ENCODE results near the gene WFDC8. TPM values are rescaled to one million over a fixed set of nuclear protein-coding genes. Genes with fewer than 3 reads are reported as not detected.

Gene WFDC8
- total and polyA plus RNA-seq, 2 of the 13 experiments (the other 11 are each of a cell fraction or from before 2014, with no cell fraction given): not detected

- no peak for ATAC-seq
- POLR2A ChIA-PET: no interaction called here
- WGBS (ENCODE audit: low lambda C conversion rate): 2% methylated on average over 5 of the region's 5 CpGs
Observed at GRCh38 chr20:45515147-45515913, 63.8 kb downstream of the WFDC8 start, which contains the start of gene SPINT3. Gene SPINT3 (minus strand): TSS chr20:45515622. CDS start chr20:45515608, 14 bp downstream.

More at GRCh38 chr20:45515147-45515913, 63.8 kb downstream of the WFDC8 start, which contains the start of gene SPINT3:
- FAIRE-seq (no peak), DNase-seq (ENCODE audit: low spot score) (no peak)
- H3K9me3 ChIP-seq (ENCODE audit: low read length): no peaks in the 10 kb centered on the region
- no TSS peak for BruUV-seq (replicated peaks)
- no peak within 1 kb of the TSS for H3K9ac ChIP-seq (ENCODE audit: insufficient read depth, low read depth, low read length)
- H3K4me3 ChIP-seq (replicated peaks in 1 of 3; ENCODE audit: insufficient read depth in 1 of 3, low read depth in 2 of 3, low read length in 3 of 3): no peak within 1 kb of the TSS
- in situ Hi-C loops (cut with HindIII; ENCODE audit: extremely low pct_ligation_motif_present, low pct_unique_long_range_greater_than_20kb) (no loop called here), intact Hi-C loops (cut with micrococcal nuclease; ENCODE audit: unreplicated experiment) (no loop called here)
- no peak within 1 kb of the TSS for H3K27ac ChIP-seq (ENCODE audit: extremely low read length, insufficient read depth, low read length)
- H3K79me2 ChIP-seq (ENCODE audit: insufficient read depth, low read length): no peaks in the 10 kb centered on the region
- no peaks in the 10 kb centered on the region for H4K20me1 ChIP-seq (ENCODE audit: insufficient read depth, low read length)
- peaks cover 0 to 8% of the 10 kb centered on the region in 2 experiments; a peak in 2 of 5 replicates for H3K27me3 ChIP-seq (ENCODE audit: control insufficient read depth in 1 of 2, insufficient read depth in 2 of 2, low read length in 2 of 2)
- TF ChIP-seq, protein P1, sequence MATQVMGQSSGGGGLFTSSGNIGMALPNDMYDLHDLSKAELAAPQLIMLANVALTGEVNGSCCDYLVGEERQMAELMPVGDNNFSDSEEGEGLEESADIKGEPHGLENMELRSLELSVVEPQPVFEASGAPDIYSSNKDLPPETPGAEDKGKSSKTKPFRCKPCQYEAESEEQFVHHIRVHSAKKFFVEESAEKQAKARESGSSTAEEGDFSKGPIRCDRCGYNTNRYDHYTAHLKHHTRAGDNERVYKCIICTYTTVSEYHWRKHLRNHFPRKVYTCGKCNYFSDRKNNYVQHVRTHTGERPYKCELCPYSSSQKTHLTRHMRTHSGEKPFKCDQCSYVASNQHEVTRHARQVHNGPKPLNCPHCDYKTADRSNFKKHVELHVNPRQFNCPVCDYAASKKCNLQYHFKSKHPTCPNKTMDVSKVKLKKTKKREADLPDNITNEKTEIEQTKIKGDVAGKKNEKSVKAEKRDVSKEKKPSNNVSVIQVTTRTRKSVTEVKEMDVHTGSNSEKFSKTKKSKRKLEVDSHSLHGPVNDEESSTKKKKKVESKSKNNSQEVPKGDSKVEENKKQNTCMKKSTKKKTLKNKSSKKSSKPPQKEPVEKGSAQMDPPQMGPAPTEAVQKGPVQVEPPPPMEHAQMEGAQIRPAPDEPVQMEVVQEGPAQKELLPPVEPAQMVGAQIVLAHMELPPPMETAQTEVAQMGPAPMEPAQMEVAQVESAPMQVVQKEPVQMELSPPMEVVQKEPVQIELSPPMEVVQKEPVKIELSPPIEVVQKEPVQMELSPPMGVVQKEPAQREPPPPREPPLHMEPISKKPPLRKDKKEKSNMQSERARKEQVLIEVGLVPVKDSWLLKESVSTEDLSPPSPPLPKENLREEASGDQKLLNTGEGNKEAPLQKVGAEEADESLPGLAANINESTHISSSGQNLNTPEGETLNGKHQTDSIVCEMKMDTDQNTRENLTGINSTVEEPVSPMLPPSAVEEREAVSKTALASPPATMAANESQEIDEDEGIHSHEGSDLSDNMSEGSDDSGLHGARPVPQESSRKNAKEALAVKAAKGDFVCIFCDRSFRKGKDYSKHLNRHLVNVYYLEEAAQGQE (IDR thresholded peaks at IDR 0.05; ENCODE audit: borderline replicate concordance in 1 of 2, low read depth in 1 of 2, low read length in 2 of 2): peak in 1 of 2 experiments; percentile 83
- no peak for TF ChIP-seq MLXIP (CRISPR knock-in tag; IDR thresholded peaks at IDR 0.05; ENCODE audit: borderline replicate concordance)
- no peaks in the 10 kb centered on the region for H3K36me3 ChIP-seq (replicated peaks in 1 of 2; ENCODE audit: control insufficient read depth in 1 of 2, insufficient read depth in 2 of 2, low read length in 2 of 2)
- CTCF ChIA-PET (ENCODE audit: low intra/inter-chr PET ratio, low total read pairs): no interaction called here
- H3K4me1 ChIP-seq (ENCODE audit: insufficient read depth, low read length): no peaks in the 10 kb centered on the region
- no peak within 1 kb of the TSS for H2AFZ ChIP-seq (ENCODE audit: low read length)
- H3K4me2 ChIP-seq (ENCODE audit: low read depth, low read length): no peak within 1 kb of the TSS
